Measurements from ENCODE around the gene PIGC.

PIGC gene

DNA sequence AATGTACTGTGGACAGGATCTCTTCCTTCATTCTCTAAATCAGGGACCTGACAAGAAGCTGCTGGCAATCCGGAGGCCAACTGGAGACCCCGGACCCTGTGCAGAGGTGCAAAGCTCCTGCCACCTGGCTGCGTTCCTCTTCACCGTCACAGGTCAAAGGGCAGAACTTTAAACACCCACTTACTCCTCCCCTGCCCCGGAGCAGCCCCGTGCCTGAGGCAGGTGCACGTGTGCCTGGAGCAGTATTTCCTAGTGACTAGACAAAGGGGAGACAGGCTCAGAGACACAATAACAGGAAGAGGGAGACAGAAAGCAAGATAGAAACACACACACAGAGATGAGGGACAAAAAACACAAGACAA is 6.6 kb upstream of the PIGC start:
- TF ChIP-seq, protein P1, sequence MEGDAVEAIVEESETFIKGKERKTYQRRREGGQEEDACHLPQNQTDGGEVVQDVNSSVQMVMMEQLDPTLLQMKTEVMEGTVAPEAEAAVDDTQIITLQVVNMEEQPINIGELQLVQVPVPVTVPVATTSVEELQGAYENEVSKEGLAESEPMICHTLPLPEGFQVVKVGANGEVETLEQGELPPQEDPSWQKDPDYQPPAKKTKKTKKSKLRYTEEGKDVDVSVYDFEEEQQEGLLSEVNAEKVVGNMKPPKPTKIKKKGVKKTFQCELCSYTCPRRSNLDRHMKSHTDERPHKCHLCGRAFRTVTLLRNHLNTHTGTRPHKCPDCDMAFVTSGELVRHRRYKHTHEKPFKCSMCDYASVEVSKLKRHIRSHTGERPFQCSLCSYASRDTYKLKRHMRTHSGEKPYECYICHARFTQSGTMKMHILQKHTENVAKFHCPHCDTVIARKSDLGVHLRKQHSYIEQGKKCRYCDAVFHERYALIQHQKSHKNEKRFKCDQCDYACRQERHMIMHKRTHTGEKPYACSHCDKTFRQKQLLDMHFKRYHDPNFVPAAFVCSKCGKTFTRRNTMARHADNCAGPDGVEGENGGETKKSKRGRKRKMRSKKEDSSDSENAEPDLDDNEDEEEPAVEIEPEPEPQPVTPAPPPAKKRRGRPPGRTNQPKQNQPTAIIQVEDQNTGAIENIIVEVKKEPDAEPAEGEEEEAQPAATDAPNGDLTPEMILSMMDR (IDR thresholded peaks at IDR 0.05; ENCODE audit: low read depth, low read length, missing control alignments): no peak
- Histone ChIP-seq H3K27me3 (replicated peaks) (no peaks in the 10 kb centered on the region), H3K4me3 (ENCODE audit: low read depth, low read length) (no peak overlapping the region), H3K36me3 (replicated peaks) (no peaks in the 10 kb centered on the region), H3K27ac (no peak overlapping the region)
- in situ Hi-C loops (cut with HindIII; ENCODE audit: low pct_ligation_motif_present, low sequenced_read_pairs): no loop called here
- DNase-seq: no peak

DNA sequence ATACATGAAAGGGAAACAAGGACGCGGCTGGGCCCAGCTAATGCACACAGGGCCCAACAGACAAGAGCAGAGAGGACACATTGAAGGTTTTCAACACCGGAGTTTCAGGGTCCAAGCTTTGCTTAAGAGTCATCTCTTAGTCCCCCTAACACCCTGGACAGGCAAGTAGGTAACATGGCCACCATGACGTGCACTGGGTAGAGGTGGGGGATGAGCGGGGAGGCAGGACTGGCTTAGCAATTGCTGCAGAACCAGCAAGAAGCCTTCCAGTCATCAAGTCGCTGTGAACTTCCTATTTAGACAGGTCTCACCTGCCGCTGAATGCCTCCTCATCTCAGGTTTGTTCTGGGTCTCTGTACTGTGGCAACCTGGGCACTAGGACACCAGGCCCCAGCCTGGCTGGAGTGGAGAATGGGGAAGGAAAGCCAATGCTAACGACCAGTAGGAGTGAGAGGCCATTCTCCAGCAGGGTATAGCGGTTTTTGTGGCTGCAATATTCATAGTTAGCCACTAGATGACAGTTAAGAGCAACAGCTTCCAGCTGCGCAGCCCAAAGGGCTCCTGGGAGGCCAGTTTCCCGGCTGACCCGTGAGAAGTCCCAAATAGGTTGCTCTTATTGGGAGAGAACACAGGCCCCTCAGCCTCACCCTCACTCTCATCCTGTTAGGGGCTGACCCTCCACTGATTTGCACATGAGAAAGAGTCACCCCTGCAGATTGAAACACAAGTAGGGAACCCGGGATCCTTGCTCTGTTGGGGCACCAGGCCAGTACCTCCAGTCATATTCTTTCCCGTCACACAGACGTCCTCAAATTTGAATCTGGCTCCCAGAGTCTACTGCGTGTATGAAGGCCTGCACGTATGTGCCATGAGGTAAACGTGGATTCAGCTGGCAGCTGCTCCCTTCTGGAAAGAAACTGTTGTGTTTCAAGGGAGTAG is 6.0 kb upstream of the PIGC start:
- H3K27ac ChIP-seq: no peak overlapping the region
- H3K4me3 ChIP-seq (ENCODE audit: low read depth, low read length): no peak overlapping the region
- in situ Hi-C loops (cut with HindIII; ENCODE audit: low pct_ligation_motif_present, low sequenced_read_pairs): no loop called here
- H3K36me3 ChIP-seq (replicated peaks): no peaks in the 10 kb centered on the region
- peak; percentile 56 for DNase-seq
- H3K27me3 ChIP-seq (replicated peaks): no peaks in the 10 kb centered on the region
- TF ChIP-seq, protein P1 (IDR thresholded peaks at IDR 0.05; ENCODE audit: low read depth, low read length, missing control alignments): peak; percentile 87

DNA sequence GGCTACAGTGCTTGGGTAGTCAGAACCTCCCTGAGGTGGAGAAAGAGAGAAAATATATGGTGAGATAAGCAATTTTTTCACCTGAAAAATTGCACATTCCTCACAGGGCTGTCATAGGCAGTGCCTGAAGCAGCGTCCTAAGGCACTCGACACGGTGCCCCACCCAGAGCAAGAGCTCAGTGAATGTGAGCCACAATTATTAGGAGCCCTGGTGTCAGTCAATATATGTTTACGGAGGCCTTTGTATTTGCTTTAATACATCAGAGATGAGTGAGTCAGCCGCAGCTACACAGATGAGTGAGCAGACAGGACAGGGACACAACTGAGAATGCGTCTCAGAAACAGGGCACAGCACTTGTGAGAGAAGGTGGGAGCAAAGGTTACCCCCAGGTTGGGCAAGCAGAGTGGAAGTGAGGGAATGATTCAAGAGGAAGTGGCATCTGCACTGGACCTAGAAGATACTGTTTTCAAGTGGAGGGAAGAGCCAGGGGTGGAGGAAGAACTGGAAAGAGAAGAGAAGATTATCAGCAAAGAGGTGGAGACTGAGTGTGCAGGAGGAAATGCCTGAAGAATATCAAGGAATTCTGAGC is 5.2 kb upstream of the PIGC start:
- Histone ChIP-seq H3K27ac (no peak overlapping the region), H3K36me3 (replicated peaks) (no peaks in the 10 kb centered on the region), H3K4me3 (ENCODE audit: low read depth, low read length) (no peak overlapping the region), H3K27me3 (replicated peaks) (no peaks in the 10 kb centered on the region)
- TF ChIP-seq, protein P1 (IDR thresholded peaks at IDR 0.05; ENCODE audit: low read depth, low read length, missing control alignments): no peak
- DNase-seq: peak; percentile 42
- in situ Hi-C loops (cut with HindIII; ENCODE audit: low pct_ligation_motif_present, low sequenced_read_pairs): no loop called here

DNA sequence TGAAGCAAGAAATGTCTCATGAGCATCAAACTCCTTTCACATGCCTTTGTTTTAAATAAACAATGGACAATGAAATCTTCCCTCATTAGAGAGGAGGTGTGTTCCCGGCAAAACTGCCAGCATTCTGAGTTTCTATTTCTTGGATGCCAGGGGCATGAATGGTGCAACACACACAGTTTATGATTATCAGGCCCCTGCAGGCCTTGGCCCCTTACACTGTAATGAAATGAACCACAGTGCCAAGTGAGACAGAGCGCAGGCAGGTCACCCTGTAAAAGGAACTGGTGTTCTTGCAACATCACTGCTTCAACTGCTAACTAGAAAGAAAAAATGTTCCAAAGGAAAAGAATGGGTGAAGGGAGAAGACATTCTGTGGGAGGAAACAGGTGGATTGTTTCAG is 3.8 kb upstream of the PIGC start:
- no peak overlapping the region for H3K27ac ChIP-seq
- H3K36me3 ChIP-seq (replicated peaks): peaks cover 2% of the 10 kb centered on the region
- in situ Hi-C loops (cut with HindIII; ENCODE audit: low pct_ligation_motif_present, low sequenced_read_pairs): no loop called here
- no peaks in the 10 kb centered on the region for H3K27me3 ChIP-seq (replicated peaks)
- H3K4me3 ChIP-seq (ENCODE audit: low read depth, low read length): no peak overlapping the region
- no peak for DNase-seq
- TF ChIP-seq, protein P1 (IDR thresholded peaks at IDR 0.05; ENCODE audit: low read depth, low read length, missing control alignments): no peak

DNA sequence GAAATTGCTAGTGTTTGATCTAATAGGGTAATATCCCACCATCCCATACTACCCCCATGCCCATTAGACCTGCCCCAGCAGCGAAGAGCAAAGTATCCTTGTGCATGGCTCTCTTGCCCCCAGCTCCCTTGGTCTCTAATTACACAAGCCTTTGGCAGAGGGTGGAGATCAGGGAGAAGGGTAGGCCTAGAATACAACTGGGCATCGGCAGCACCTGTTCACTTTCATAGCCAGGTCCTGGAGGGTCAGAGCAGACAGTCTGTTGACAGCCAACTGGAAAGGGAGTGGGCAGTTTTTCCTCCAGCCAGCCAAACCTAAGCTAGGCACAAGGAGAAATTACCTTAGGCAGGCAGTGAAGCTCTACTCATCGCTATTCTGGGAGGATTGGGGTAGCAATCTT is 2.7 kb upstream of the PIGC start:
- Histone ChIP-seq H3K36me3 (replicated peaks) (peaks cover 5% of the 10 kb centered on the region), H3K4me3 (ENCODE audit: low read depth, low read length) (no peak overlapping the region), H3K27me3 (replicated peaks) (no peaks in the 10 kb centered on the region), H3K27ac (no peak overlapping the region)
- DNase-seq: no peak
- in situ Hi-C loops (cut with HindIII; ENCODE audit: low pct_ligation_motif_present, low sequenced_read_pairs): no loop called here
- TF ChIP-seq, protein P1 (IDR thresholded peaks at IDR 0.05; ENCODE audit: low read depth, low read length, missing control alignments): no peak
